CD1c-positive myeloid dendritic cell (primary cell): Measurements from ENCODE around the gene TBCE.
"Not testable (repeated sequence)": the region's sequence is repeated elsewhere in the genome, so short reads cannot be mapped to it uniquely, and the experiment has no call there.

Experiments
- DNase-seq: peaks from one replicate; pipeline ENCODE4 v3.0.0-alpha.2; 2016; ENCODE audit errors: extremely low spot score

TBCE gene

DNA sequence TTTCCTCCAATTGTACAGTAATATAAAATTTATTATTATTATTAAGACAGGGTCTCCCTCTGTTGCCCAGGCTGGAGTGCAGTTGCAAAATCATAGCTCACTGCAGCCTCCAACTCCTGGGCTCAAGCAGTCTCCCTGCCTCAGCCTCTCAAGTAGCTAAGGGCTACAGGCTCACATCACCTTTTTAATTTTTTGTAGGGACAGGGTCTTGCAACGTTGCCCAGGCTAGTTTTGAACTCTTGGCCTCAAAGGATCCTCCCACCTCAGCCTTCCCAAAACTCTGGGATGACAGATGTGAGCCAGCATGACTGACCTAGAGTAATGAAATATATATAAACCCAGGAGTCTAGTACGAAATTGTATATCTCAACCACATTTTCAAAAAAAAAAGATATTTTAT lies 87.9 kb downstream of the TBCE start:
- DNase-seq: no peak

DNA sequence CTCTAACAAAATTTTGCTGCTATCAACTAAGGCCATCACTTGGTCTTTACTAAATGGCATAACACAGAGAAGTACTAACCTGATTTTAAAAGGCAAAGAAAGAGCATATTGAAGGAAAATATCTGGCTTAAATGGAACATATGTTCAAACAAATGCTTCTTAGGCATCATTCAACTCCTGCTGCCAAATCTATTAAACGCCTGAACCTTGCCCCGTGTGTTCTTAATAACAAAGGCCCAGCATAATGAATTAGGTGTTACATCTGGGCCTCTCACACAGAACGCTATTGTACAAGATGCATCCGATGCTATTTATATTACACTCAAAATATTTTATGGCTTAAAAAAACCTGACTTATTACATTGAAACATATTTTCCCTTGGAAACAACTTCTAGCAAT lies 88.6 kb downstream of the TBCE start:
- no peak for DNase-seq

DNA sequence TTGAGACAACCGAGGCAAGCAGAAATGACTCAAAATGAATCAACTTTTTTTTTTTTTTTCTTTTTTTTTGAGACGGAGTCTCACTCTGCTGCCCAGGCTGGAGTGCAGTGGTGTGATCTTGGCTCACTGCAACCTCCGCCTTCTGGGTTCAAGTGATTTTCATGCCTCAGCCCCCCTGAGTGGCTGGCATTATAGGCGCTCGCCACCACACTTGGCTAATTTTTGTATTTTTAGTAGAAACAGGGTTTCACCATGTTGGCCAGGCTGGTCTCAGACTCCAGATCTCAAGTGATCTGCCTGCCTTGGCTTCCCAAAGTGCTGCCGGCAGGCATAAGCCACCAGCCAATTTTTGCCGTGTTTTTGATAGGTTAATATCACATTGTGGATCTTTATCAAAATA lies 90.6 kb downstream of the TBCE start:
- DNase-seq: not testable (repeated sequence)

DNA sequence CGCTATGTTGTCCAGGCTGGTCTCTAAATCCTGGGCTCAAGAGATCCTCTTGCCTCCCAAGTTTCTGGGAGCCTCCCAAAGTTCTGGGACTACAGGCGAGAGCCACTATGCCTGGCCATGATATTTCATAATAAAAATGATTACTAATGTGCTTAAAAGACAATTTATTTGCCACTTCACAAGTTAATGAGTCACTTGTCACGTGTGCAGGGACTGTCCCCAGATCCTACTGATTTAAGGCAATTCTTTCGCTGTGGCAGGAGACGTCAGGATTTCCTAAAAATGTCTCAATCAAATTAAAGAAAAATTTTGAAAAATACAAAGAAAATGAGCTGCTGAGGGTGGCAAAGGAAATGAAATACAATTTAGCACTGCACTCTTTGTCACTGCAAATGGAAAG lies 93.5 kb downstream of the TBCE start:
- DNase-seq: peak; percentile 21

DNA sequence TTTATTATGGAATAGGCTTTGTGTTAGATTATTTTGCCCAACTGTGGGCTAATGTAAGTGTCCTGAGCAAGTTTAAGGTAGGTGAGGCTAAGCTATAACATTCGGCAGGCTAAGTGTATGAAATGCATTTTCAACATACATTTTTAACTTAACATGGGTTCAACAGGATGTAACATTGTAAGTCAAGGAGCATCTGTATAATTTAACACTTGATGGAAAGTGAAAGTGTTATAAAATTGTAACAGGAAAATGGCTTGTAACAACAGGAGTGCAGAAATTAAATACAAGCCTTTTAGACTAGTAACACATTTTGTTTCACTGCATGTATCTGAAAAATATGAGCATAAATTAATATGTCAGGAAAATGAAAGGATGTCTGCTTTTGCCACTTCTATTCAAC lies 94.7 kb downstream of the TBCE start:
- DNase-seq: no peak

DNA sequence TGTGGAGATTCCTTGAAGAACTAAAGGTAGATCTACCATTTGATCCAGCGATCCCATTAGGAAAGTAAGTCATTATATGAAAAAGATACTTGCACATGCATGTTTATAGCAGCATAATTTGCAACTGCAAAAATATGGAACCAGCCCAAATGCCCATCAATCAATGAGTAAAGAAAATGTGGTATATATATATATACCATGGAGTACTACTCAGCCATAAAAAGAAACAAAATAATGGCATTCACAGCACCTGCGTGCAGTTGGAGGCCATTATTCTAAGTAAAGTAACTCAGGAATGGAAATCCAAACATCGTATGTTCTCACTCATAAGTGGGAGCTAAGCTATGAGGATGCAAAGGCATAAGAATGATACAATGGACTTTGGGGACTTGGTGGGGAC lies 95.6 kb downstream of the TBCE start:
- not testable (repeated sequence) for DNase-seq

DNA sequence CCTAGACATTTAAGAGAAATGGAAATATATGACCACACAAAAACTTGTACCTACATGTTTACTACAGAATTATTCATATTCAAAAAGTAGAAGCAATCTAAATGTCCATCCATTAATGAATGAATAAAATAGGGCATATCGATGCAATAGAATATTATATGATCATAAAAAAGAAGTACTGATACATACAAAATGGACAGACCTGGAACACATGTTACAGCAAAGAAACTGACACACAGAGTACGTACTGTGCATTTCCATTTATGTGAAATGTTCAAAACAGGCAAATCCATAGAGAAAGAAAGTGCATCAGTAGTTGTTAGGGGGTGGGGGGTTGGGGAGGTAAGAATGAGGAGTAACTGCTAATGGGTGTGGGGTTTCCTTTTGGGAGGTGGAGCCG lies 97.8 kb downstream of the TBCE start:
- no peak for DNase-seq

DNA sequence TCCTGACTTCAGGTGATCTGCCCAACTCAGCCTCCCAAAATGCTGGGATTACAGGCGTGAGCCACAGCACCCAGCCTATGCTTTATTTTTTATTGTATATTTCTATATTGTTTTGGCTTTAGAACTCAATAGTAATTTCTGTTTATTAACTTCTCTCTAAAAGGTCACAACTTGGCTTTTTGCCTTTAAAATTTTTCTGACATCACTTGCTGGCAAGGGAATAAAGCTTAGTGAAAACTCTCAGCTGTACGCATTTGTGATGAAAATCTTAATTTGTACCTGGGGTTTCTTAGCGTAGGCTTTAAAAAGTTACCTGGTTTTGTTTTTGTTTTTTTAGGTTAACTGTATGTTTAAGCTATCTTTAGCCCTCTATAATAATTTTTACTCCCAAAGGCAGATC lies 100.8 kb downstream of the TBCE start:
- no peak for DNase-seq

DNA sequence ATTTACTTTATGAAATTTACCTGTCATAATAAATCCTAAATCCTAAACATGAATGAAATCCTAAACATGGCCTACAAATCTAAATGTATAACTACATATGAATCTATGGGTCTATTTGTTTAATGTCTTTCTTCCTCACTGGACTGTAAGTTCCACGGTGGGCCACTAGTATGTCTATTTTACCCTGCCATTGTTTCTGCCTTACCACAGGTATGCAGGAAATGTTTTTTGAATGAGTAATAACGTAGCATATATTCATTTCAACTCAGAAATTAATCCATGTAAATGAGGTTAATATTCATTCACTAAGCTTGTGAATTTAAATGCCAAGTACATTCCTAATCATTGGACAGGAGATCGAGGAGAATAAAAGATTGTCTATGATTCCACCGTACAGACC lies 101.7 kb downstream of the TBCE start:
- DNase-seq: no peak

DNA sequence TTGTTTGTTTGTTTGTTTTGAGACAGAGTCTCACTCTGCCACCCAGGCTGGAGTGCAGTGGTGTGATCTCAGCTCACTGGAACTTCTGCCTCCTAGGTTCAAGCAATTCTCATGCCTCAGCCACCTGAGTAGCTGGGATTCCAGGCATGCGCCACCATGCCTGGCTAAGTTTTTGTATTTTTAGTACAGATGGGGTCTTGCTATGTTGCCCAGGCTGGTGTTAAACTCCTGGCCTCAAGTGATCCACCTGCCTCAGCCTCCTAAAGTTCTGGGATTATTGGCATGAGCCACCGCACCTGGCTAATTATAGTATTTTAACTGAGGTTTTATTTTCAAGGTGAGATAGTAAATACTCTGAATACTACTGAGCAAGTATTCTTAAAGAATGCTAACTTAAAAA lies 102.7 kb downstream of the TBCE start:
- DNase-seq: not testable (repeated sequence)

DNA sequence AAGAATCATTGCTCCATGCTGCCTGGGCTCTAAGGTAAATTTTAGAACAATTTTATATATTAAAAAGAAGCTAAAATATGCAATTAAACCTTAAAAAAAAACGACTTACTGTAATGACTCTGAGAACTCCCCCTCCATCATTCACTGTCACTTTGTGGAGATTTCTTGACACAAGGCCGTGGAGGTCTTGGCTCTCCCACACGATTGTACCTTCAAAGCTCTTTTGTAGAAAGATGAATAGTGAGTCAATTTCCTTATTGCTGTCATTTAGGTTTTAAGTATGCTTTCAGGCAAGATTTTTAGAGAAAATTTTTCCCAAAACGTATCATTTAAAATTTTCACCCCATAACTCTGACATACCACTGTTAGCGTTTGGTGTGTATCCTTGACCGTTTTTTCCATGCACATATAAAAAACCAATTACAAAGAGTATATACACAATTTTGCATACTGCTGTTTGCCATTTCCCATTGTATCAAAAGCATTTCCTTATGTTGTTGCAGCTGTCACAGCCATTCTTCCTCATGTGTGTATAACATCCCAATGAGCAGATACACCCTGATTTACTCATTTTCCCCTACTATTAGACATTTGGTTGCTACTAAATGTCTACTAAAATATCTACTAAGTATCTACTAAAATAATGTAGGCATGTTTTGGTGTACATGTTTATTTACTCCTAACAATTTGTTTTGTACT lies 103.7 kb downstream of the TBCE start:
- DNase-seq: no peak

DNA sequence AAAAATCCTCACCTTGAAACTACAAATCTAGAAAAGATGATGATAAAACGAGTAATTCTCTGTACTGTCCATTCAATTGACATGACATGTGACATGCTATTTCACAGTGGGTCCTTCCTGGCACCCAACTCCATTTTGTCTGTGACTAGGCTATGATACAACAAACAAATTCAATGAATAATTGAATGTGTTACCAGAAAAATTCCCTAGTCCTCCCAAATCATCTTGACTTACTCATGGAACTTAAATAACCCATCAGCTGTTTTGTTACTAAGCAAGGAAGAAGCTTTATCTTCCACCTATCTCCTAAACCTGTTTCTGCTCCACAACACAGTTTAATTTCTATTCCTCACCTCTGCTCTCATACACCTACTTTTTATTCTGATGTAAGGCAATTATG lies 106.6 kb downstream of the TBCE start:
- no peak for DNase-seq

DNA sequence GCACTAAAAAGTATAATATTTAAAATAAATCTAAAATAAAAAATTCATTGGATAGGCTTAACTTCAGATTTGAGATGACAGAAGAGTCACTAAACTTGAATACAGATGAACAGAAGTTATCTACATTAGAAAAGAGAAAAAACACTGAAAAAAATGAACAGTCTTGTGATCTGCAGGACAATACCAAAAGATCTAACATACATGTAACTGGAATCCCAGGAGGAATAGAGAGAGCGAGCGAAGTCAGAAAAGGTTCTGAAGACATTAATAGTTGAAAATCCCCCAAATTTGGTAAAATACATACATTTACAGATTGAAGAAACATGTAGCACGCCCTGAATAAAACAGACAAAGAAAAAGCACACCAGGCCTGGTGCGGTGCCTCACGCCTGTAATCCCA lies 115.9 kb downstream of the TBCE start:
- no peak for DNase-seq

DNA sequence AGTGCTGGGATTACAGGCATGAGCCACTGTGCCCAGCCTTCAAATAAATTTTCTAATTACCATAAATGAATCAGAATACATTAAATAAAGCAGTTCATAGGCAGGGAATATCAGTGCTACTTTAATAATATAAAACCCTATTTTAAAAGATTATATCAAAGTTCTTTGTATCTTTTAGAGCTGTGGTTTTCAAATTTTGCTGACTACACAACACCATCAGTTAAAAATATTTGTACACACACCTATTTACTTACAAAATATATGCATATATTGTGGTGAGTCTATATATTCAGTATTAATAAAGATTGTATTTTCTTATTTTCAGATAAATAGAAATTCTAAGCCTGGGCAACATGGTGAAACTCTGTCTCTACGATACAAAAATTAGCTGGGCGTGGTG lies 118.3 kb downstream of the TBCE start:
- DNase-seq: no peak

DNA sequence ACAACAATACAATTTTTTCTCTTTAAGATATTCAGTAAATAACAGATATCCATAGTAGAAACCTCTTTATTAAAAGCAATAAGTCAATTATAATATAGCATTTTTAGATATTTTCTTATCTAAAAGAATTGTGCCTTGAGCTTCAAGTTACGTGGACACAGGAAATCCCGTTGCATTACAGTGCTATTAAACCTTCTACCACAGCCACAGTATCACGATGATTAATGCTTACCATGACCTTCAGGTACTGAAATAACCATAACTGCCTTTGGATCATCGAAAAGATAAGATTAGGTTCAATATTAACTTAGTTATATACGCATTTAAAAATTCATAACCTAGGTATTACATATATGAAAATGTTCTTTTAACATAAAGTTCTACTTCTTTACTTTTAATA lies 119.1 kb downstream of the TBCE start:
- DNase-seq: no peak

DNA sequence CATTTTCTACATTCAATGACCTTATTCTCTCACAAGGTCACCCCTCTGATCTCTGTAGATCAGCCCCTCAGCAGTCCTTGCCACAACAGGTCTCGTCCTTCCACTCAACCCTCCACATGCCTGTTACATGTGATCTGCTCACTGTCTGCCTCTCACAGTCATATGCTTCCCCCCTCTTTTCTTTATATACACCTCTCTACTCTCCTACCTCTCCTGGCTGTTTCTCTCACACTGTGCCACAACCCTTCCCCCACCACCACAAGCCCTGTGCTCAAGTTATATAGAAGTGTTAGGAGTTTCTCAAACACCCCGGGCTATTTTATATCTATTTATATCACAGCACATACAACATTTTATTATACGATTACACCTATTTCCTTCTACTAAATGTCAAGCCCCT lies 124.4 kb downstream of the TBCE start:
- no peak for DNase-seq

DNA sequence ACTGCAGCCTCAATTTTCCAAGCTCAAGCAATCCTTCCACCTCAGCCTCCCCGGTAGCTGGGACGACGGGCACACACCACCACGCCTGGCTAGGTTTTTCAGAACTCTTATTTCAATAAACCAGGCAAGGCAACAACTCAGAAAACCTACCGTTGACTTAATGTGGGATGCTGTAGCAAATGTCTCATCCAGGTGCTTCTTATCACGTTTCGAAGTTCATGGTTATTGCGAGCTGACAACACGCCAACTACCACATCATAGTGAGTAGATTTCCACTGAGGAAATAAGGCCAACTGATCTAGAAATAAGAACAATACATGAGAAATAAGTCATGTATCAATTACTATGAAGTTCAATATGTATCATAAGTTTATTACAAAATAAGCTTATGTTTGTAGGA lies 127.3 kb downstream of the TBCE start:
- DNase-seq: no peak

DNA sequence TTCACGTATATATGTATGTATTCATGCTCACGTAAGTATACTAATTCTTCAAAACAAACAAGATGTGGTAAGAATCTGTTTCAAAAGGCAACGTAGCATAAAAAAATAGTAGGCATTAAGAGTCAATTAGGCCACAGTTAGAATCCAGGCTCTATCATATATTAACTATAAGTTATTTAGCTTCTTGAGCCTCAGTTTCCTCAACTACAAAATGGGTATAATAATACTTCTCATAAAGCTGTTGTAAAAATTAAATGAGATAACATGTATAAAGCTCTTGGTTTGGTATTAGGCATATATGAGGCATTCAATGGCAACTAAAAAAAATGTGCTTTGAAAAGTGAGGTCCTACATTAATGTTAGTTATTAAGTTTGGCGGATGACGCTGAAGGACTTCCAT lies 127.8 kb downstream of the TBCE start:
- DNase-seq: no peak

DNA sequence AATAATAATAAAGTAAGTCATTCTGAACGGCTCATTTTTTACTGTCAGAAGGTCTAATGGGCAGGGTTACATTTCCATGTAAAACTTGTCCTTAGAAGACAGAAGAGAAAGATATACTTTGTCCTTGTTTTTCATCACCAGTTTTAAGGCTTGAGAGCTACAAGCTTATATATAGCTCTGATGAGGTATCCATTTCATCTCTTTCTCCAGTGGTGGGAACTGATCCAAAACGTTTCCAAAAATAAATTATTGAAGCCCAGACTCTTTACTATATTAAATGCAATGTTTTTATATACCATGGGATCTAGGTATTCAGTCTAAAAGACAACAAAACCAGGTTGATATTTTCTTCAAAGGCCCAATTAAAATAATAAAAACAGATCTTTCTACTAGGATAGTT lies 128.3 kb downstream of the TBCE start:
- DNase-seq: no peak

DNA sequence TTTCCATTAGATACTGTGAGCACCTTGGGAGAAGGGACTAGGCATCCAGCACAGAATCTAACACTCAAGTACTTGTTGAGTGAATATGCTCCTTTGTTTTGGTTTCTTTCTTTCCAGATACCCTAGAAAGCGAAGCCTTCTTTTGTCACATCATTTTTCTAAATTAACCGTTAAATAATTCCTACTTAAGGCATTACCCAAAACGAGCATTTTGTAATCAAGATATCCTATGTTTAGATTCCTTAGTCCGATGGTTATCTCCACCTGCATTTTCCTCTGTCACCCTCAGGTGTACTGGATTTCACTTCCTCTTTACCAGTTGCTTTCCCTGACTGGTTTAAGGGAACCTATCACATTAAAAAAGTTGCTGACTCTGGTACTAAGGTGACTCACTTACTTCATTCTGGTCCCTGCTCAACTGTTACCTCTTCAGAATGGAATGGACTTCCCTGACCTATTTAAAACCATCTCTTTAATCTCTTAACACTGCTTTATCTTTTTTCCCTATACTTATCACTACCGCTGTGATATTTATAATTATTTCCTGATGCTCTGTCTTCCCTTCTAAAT lies 133.8 kb downstream of the TBCE start:
- DNase-seq: no peak
